Small intestine (tissue), 7 donors: ENCODE results near the gene OR56B1. TPM values are rescaled to one million over a fixed set of nuclear protein-coding genes. Genes with fewer than 3 reads are reported as not detected.
"Not testable (repeated sequence)": the region's sequence is repeated elsewhere in the genome, so short reads cannot be mapped to it uniquely, and the experiment has no call there.

Experiments used
- DNase-seq, 2 donors: peaks; one replicate each; pipeline versions ENCODE4 v3.0.0 to v3.0.0-alpha.2; 2013
- FAIRE-seq: peaks from 2 replicates; lab custom pipeline; 2012; peaks lifted over from hg19 to GRCh38; lab: Jason Lieb, UNC
- H3K27ac ChIP-seq, 3 donors: one replicate each; pipeline ENCODE4 v1.5.1; 2013; ENCODE audit warnings: low read length in 2 of 3, mild to moderate bottlenecking in 2 of 3, control low read depth in 1 of 3, inconsistent platforms in 1 of 3, low read depth in 1 of 3, moderate library complexity in 1 of 3
- H3K27me3 ChIP-seq, 3 donors: one replicate each; pipeline ENCODE4 v1.6.1; 2013; ENCODE audit warnings: low read length in 3 of 3, inconsistent platforms in 1 of 3; ENCODE audit not compliant: control insufficient read depth in 3 of 3, insufficient read depth in 3 of 3
- H3K36me3 ChIP-seq, 3 donors: one replicate each; pipeline ENCODE4 v1.6.1; 2013; ENCODE audit warnings: low read length in 3 of 3, inconsistent platforms in 1 of 3, low read depth in 1 of 3, mild to moderate bottlenecking in 1 of 3, moderate library complexity in 1 of 3; ENCODE audit not compliant: control insufficient read depth in 3 of 3, insufficient read depth in 2 of 3
- H3K4me1 ChIP-seq, 3 donors: one replicate each; pipeline ENCODE4 v1.6.1; 2013; ENCODE audit warnings: low read length in 2 of 3, inconsistent platforms in 1 of 3, low read depth in 1 of 3, mild to moderate bottlenecking in 1 of 3, moderate library complexity in 1 of 3; ENCODE audit not compliant: control insufficient read depth in 3 of 3, insufficient read depth in 2 of 3
- H3K4me3 ChIP-seq, 3 donors: one replicate each; pipeline ENCODE4 v1.5.1; 2013; ENCODE audit warnings: low read length in 3 of 3, control low read depth in 1 of 3, inconsistent platforms in 1 of 3, low read depth in 1 of 3, mild to moderate bottlenecking in 1 of 3, moderate library complexity in 1 of 3
- H3K9me3 ChIP-seq, 2 donors: one replicate each; pipeline ENCODE4 v1.6.1; 2013; ENCODE audit warnings: low read depth in 1 of 2, low read length in 1 of 2; ENCODE audit not compliant: control insufficient read depth in 2 of 2, insufficient read depth in 1 of 2
- WGBS, 3 donors: extraction: QIAGEN DNeasy Blood & Tissue Kit; methylation state at CpG; one replicate each; pipeline ENCODE4 v1.1.7; 2013; 5-methylcytosine and 5-hydroxymethylcytosine counted together
- polyA plus RNA-seq, 4 donors: library from polyadenylated mRNA; stranded (reverse) in 3 of 4; unstranded in 1 of 4; fragments of 200-250 nt in 3 of 4; fragments of 120-200 nt in 1 of 4; gene quantifications; one replicate each; pipeline versions ENCODE4 v1.2.1 to v1.2.3, GENCODE V29; 2013
- donor health status: healthy with polysubstance abuse.
- donor health status: control.
- donor health status: control.
- donor health status: Bipolar disorder and iron deficiency.
- donor health status: healthy.

OR56B1 gene
- polyA plus RNA-seq, 4 donors: 0.03 TPM; not detected in 3

GRCh38 chr11:5713695-5714094 is 22.6 kb upstream of the OR56B1 start:
- DNase-seq (no peak), FAIRE-seq (no peak)
- Histone ChIP-seq H3K27me3 (no peaks in the 10 kb centered on the region), H3K4me3 (no peak overlapping the region), H3K27ac (no peak overlapping the region), H3K9me3 (no peaks in the 10 kb centered on the region), H3K4me1 (no peaks in the 10 kb centered on the region), H3K36me3 (peaks cover 0 to 6% (median 3%) of the 10 kb centered on the region in 3 donors)
- WGBS, 3 donors: 62 to 79% (median 74%) methylated on average over 5 of the region's 5 CpGs

- 69 to 92% (median 75%) methylated on average over 1 of the region's 1 CpG for WGBS, 3 donors
- DNase-seq, H3K4me1 ChIP-seq, H3K36me3 ChIP-seq, H3K9me3 ChIP-seq, H3K27me3 ChIP-seq, H3K4me3 ChIP-seq, H3K27ac ChIP-seq, FAIRE-seq: not testable (repeated sequence)
Observed at GRCh38 chr11:5716518-5716917, 19.7 kb upstream of the OR56B1 start.

- no peak overlapping the region for H3K27ac ChIP-seq
- no peaks in the 10 kb centered on the region for H3K36me3 ChIP-seq
- 91 to 95% (median 92%) methylated on average over 3 of the region's 3 CpGs for WGBS, 3 donors
- no peaks in the 10 kb centered on the region for H3K4me1 ChIP-seq
- H3K4me3 ChIP-seq: no peak overlapping the region
- FAIRE-seq (no peak), DNase-seq (no peak)
- H3K27me3 ChIP-seq: no peaks in the 10 kb centered on the region
- no peaks in the 10 kb centered on the region for H3K9me3 ChIP-seq
Observed at GRCh38 chr11:5719703-5720495, 16.3 kb upstream of the OR56B1 start.

GRCh38 chr11:5722622-5723021 is 13.6 kb upstream of the OR56B1 start:
- FAIRE-seq: no peak
- no peaks in the 10 kb centered on the region for H3K9me3 ChIP-seq
- no peak overlapping the region for H3K4me3 ChIP-seq
- 50 to 71% (median 61%) methylated on average over 2 of the region's 2 CpGs for WGBS, 3 donors
- DNase-seq: peak; percentile 12 to 22
- H3K36me3 ChIP-seq: no peaks in the 10 kb centered on the region
- H3K4me1 ChIP-seq: no peaks in the 10 kb centered on the region
- no peak overlapping the region for H3K27ac ChIP-seq
- no peaks in the 10 kb centered on the region for H3K27me3 ChIP-seq

- no peak for DNase-seq
Observed at GRCh38 chr11:5726351-5726750, 9.9 kb upstream of the OR56B1 start.

GRCh38 chr11:5727691-5728090 is 8.6 kb upstream of the OR56B1 start:
- no peak for FAIRE-seq
- H3K9me3 ChIP-seq: no peaks in the 10 kb centered on the region
- H3K27ac ChIP-seq: no peak overlapping the region
- 82 to 95% (median 91%) methylated on average over 1 of the region's 1 CpG for WGBS, 3 donors
- H3K36me3 ChIP-seq: no peaks in the 10 kb centered on the region
- DNase-seq: no peak
- no peaks in the 10 kb centered on the region for H3K4me1 ChIP-seq
- no peaks in the 10 kb centered on the region for H3K27me3 ChIP-seq
- H3K4me3 ChIP-seq: no peak overlapping the region

More at GRCh38 chr11:5726351-5726750, 9.9 kb upstream of the OR56B1 start:
- no peaks in the 10 kb centered on the region for H3K9me3 ChIP-seq
- H3K4me3 ChIP-seq: no peak overlapping the region
- 81 to 96% (median 88%) methylated on average over 1 of the region's 1 CpG for WGBS, 3 donors
- H3K27ac ChIP-seq: no peak overlapping the region
- FAIRE-seq: no peak
- H3K27me3 ChIP-seq: no peaks in the 10 kb centered on the region
- H3K36me3 ChIP-seq: no peaks in the 10 kb centered on the region
- H3K4me1 ChIP-seq: no peaks in the 10 kb centered on the region

GRCh38 chr11:5737091-5737490 is 843 bp downstream of the OR56B1 start:
- Histone ChIP-seq H3K36me3 (no peaks in the 10 kb centered on the region), H3K27me3 (no peaks in the 10 kb centered on the region), H3K9me3 (peaks cover 0 to 7% of the 10 kb centered on the region in 2 donors), H3K4me1 (no peaks in the 10 kb centered on the region), H3K4me3 (no peak overlapping the region), H3K27ac (no peak overlapping the region)
- no peak for FAIRE-seq
- no peak for DNase-seq

- H3K4me1 ChIP-seq: no peaks in the 10 kb centered on the region
- WGBS, 3 donors: 80 to 88% (median 81%) methylated on average over 6 of the region's 6 CpGs
- no peak for DNase-seq
- no peak overlapping the region for H3K27ac ChIP-seq
- no peak overlapping the region for H3K4me3 ChIP-seq
- no peaks in the 10 kb centered on the region for H3K36me3 ChIP-seq
- H3K27me3 ChIP-seq: no peaks in the 10 kb centered on the region
- H3K9me3 ChIP-seq: peaks cover 0 to 7% of the 10 kb centered on the region in 2 donors
- no peak for FAIRE-seq
Observed at GRCh38 chr11:5737670-5738392, 1.6 kb downstream of the OR56B1 start.
